CD4-positive, alpha-beta T cell treated with Interferon gamma for 1 hour (primary cell): Measurements from ENCODE around the gene LCN6.
A peak's percentile ranks its signal among the peaks of the same experiment; 100 is the strongest.
"Not testable (repeated sequence)": the region's sequence is repeated elsewhere in the genome, so short reads cannot be mapped to it uniquely, and the experiment has no call there.

Source experiments
- DNase-seq: peaks from one replicate; pipeline ENCODE4 v3.0.0-alpha.2; 2020

Gene LCN6, protein sequence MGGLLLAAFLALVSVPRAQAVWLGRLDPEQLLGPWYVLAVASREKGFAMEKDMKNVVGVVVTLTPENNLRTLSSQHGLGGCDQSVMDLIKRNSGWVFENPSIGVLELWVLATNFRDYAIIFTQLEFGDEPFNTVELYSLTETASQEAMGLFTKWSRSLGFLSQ

DNA sequence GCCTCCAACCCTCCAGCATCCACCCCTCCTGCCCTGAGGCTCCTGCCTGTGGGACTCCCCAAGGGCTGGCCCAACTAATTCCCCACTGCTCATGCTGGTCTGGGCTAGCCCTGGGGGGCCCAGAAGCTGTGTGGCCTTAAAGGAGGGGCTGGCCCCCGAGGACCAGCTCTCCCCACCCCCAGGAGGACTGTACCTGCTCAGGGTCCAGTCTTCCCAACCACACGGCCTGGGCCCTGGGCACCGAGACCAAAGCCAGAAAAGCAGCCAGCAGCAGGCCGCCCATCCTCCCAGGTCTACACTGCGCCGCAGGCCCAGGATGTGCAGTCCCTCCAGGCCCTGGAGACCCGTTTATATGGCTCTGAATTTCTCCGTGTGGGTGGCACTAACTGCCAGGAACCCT lies at the start of gene LCN6:
Gene LCN6, minus strand, starts transcription at position 325 of the 400 bp plus-strand sequence. Its CDS starts 42 bp downstream, at position 283.
- no peak for DNase-seq

DNA sequence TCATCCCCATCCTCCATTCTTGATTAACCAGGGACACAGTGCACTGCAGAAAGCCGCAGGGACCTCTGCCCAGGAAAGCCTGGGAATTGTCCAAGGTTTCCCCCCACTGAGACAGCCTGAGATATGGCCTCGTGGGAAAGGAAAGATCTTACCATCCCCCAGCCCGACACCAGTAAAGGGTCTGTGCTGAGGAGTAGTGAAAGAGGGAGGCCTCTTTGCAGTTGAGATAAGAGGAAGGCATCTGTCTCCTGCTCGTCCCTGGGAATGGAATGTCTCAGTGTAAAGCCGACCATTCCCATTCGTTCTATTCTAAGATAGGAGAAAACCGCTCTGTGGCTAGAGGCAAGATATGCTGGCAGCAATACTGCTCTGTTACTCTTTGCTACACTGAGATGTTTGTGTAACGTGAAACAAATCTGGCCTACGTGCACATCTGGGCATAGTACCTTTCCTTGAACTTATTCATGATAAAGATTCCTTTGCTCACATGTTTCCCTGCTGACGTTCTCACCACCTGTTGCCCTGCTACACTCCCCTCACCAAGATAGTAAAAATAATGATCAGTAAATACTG lies 48.5 kb upstream of the LCN6 start:
- DNase-seq: not testable (repeated sequence)

DNA sequence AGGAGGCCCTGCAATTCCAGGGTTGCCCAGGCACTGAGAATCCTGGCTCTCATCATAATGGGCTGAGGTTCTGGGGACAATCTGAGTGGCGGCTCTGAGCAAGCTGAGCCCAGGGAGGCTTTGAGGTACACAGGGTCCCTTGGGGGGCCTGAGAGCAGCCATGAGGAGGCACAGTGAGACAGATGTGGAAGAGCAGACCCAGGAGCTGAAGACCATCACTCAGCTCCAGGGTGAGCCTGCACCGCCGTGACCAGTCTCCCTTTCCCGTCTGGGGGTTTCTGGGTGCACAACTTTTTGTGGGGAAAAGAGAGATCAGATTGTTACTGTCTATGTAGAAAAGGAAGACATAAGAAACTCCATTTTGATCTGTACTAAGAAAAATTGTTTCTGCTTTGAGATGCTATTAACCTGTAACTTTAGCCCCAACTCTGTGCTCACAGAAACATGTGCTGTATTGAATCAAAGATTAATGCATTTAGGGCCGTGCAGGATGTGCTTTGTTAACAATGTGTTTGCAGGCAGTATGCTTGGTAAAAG lies 48.0 kb upstream of the LCN6 start, which contains the start of gene CCDC183:
Gene CCDC183, plus strand, starts transcription at position 101 of the 537 bp plus-strand sequence. Its CDS starts 60 bp downstream, at position 161.
- DNase-seq: no peak

DNA sequence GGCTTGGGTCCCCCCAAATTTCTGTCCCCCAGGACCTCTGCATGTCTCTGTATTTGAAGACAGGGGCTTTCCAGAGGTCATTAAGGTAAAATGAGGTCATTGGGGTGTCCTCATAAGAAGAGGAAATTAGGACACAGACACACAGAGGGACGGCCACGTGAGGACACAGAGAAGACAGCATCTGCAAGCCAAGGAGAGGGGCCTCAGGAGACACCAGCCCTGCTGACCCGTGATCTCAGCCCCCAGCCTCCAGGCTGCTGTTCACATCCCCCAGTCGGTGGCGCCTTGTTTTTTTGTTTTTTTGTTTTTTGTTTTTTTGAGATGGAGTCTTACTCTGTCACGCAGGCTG lies 46.6 kb upstream of the LCN6 start:
- no peak for DNase-seq

DNA sequence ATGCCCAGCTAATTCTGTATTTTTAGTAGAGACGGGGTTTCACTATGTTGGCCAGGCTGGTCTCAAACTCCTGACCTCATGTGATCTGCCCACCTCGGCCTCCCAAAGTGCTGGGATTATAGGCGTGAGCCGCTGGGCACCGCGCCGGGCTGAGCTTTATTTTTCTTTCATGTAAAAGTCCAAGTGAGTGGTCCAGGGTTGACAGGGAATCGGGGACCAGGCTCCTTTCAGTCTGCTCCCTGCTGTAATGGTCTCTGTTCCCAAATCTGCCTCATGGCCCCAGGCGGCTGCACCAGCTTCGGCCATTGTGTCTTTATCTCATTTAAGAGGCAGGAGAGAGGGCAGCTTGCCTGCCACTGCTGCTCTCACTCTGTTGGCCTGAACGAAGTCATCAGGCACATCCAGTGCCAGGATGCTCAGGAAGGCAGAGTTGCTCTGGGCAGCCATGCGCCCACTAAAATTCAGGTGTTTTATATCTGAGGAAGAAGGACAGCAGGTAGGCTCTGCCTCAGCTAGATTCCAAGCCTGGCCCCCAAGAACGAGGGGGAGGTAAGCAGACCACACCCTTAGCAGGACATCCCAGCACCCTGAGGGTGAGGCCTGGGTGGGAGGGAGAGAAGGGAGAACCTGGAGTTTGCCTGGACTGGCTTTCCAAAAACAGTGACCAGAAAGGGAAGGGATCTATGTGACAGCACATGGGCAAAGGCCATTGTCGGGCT lies 46.1 kb upstream of the LCN6 start:
- no peak for DNase-seq

DNA sequence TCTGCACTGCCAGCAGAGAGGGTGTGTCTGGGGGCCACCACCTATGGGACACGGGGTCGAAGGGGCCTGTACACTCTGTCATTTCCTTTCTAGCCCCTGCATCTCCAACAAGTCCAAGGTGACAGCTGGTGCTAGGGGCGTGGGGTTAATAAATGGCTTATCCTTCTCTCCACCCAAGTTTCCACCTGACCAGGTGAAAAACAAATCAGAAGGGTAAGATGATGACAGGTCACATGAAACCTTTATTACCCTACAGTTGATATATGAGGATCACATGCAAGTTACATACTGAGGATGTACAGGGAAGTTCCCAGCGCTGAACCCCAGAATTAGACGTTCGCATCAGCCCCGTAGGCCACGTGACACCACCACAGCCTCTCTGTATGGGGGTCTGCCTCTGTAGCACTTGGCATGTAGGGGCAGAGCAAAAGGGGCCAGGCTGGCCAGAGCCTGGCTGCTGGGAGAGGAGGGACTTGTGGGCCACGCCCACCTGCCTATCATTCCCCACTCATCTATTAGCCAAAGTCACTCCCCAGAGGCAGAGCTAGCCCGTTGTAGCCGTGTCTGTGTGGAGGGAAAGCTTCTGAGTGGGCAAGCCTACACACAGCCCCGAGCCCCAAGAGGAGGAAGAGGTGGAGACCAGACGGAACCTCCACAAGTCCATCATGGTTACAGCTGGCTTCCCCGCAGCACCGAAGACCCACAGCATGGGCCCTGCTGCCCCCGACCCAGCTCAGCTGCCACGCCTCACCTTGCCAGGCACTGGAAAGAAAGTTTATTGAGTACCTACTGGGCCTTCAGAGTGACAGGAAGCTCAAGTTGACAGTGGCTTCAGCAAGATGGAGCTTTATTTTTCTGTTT lies 45.0 kb upstream of the LCN6 start:
- DNase-seq: no peak

DNA sequence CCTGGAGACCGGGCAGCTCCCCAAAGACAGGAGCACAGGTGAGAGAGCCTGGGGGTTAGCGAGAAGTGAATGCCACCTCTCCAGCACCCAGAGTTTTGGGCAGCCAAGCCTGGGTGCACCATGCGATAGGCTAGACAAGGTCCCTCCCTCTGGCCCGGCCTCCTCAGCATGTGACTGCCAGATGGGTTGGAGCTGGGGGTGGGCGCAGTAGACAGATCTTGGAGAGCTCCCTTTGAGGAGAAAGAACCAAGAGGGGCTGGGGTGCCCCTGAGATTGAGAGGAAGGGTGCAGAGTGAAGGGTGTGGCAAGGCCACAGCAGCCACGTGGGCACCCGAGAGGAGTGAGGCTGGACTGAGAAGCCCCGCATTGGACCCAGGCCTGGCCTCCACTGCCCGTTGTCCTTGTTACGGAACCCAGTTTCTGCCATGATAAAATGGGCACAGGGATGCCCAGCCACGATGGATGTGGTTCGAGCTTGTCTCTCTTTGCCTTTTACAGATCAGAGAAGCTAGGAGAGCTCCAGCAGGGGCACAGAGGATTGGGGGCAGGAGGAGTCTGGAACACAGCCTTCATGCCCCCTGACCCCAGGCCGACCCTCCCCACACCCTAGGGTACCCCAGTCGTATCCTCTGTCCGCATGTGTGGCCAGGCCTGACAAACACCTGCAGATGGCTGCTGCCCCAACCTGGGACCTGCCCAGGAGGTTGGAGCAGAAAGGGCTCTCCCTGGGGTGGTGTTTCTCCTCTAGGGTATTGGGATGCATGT lies 44.2 kb upstream of the LCN6 start:
- no peak for DNase-seq

DNA sequence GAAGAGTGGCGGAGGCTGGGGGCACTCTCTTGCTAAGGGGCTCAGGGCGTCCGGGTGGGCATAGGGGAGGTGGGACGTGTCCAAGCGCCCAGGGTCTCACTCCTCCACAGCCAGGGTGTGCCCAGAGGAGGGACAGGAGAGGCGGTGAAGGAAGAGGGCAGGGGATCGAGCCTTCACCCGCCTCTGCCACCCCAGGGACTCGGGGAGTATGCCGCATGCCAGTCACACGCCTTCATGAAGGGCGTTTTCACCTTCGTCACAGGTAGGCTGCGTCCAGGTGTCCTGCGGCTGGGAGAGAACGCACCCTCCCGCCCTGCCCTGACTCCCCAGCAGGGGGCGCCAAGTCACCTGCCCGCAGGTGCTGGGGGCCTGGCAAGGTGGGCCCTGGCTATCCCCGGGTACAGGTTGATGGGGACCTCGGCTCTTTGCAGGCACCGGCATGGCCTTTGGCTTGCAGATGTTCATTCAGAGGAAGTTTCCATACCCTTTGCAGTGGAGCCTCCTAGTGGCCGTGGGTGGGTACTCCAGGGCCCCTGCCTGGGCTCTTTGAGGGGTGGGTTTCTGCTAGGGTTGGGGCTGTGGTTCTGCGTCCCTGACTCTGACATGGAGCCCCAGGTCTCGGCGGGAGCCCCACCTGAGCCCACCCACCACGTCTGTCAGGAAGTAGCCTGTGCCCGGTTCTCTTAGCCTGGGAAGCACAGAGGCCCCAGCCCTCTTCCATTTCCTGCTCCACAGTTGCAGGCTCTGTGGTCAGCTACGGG lies 43.4 kb upstream of the LCN6 start:
- peak; percentile 71 for DNase-seq

DNA sequence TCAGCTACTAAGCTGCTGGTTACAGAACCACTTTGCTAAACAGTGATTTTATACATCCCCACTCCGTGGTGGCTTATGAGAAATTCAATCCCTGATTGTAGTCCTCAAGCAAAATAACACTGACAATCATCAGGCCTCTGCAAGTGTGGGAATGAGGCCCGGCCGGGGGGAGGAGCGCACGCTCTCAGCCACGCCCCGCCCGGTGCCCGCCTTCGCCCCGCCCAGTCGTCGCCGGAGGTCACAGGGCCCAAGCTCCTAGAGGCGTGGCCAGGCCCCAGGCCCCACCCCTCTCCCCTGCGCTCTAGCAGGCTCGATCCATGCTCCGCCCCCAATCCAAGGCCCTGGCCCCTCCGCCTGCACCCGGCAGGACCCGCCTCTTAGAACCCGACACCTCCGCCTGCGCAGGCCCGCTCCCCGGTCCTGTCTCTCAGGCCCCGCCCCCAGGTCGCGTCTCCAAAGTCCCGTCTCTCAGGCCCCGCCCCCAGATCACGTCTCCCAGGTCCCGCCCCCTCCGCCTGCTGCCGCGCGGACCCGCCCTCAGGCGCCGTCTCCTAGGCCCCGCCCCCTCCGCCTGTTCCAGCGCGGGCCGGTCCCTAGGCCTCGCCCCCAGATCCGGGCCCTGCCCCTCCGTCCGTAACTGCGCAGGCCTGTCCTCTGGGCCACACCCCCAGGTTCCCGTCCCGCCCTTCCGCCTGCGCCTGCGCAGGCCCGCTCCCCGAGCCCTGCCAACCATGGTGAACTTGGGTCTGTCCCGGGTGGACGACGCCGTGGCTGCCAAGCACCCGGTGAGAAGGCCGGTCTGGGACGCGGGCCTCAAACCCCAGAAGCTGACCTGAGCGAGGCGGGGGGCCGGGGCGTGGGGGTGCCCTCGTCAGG lies 42.6 kb upstream of the LCN6 start, which contains the start of gene TMEM141:
Gene TMEM141, plus strand, starts transcription at position 705 of the 876 bp plus-strand sequence. Its CDS starts 27 bp downstream, at position 732.
- peak; percentile 100 for DNase-seq

DNA sequence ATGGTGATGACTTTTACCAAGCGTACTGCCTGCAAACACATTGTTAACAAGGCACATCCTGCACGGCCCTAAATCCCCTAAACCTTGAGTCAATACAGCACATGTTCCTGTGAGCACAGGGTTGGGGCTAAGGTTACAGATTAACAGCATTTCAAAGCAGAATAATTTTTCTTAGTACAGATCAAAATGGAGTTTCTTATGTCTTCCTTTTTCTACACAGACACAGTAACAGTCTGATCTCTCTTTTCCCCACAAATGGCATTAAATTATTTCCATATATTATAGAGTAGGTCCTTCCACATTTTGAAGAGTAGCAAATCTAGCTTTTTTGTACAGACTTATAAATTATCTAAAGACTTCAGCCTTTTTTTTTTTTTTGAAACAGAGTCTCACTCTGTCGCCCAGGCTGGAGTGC lies 41.2 kb upstream of the LCN6 start:
- no peak for DNase-seq

DNA sequence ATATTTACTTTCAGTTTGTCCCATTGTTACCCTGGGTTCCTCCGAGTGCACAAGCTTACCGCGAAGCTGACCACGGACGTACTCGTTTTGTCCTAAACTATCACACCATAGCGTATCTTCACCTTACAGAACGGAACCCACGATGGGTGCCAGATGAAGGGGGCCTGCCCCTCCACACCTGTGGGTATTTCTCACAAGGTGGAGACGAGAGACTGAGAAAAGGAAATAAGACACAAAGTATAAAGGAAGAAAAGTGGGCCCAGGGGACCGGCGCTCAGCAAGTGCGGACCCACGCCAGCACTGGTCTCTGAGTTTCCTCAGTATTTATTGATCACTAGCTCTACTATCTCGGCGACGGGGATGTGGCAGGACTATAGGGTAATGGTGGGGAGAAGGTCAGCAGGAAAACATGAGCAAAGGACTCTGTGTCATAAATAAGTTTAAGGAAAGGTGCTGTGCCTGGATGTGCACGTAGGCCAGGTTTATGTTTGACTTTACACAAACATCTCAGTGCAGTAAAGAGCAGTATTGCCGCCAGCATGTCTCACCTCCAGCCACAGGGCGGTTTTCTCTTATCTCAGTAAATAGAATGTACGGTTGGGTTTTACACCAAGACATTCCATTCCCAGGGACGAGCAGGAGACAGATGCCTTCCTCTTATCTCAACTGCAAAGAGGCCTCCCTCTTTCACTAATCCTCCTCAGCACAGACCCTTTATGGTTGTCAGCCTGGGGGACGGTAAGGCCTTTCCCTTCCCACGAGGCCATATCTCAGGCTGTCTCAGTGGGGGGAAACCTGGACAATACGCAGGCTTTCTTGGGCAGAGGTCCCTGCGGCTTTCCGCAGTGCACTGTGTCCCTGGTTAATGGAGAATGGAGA lies 40.6 kb upstream of the LCN6 start:
- DNase-seq: not testable (repeated sequence)

DNA sequence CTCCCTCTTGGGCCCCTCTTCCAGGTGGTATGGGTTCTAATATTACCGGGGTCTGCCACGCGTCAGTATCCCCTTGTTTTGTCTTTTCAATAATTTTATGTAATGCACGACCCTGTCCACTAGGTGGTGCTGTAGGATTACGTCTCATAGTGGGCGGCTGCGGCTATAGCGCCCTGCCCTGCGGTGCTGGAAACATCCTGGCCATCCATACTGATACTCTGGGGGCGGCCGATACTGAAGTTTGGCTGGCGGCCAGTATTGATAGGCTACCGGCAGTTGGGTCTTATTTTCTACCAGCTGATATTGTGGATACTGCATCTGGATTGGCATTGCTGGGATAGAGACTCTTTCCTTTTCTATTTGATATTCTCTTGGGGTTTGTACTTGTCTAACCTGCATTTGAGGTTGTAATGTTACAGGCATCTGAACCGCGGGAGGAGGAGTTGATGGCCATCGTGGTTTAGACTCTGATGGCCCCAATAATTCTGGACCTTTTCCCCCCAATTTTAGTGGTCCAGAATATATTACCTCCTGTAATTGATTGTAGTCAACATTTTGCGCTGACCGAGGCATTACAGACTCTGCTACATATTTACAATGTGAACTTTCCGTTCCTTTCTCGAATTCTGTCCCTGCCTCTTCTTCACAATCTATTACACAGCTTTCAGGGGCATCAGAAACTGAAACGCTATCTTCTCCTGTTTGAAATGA lies 39.5 kb upstream of the LCN6 start:
- peak; percentile 64 for DNase-seq

DNA sequence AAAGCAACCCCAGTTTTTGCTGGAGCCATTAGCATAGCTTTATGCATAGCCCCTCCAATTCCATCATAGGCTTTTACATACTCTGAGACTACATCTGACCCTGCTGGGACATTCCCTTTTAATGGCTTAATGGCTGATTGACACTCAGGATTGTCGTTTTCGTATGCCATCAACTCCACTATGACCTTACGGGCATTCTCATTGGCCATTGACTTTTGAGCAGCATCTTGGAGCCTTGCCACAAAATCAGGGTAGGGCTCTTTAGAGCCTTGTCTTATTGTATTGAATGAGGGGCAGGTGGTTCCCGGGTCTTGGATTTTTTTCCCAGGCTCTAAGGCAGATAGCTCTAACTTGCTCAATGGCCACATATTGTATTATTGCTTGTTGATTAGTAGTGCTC lies 38.7 kb upstream of the LCN6 start:
- not testable (repeated sequence) for DNase-seq

DNA sequence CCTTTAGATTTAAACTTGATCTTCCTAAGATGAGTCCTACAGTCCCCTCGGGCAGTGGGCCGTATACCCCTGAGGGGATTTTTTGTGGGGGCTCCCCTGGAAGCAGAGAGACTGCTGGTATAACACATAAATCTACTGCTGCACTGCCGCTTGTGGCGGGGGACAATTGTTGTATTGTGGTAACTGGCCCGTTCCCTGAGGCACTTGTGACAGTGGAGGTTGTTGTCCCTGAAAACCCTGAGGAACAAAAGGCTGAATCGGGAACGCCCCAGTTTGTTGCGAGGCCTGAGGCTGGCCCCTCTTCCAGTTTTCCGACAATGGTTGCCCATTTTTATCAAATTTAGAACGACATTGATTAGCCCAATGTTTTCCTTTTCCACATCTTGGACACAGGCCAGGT lies 38.1 kb upstream of the LCN6 start:
- no peak for DNase-seq

DNA sequence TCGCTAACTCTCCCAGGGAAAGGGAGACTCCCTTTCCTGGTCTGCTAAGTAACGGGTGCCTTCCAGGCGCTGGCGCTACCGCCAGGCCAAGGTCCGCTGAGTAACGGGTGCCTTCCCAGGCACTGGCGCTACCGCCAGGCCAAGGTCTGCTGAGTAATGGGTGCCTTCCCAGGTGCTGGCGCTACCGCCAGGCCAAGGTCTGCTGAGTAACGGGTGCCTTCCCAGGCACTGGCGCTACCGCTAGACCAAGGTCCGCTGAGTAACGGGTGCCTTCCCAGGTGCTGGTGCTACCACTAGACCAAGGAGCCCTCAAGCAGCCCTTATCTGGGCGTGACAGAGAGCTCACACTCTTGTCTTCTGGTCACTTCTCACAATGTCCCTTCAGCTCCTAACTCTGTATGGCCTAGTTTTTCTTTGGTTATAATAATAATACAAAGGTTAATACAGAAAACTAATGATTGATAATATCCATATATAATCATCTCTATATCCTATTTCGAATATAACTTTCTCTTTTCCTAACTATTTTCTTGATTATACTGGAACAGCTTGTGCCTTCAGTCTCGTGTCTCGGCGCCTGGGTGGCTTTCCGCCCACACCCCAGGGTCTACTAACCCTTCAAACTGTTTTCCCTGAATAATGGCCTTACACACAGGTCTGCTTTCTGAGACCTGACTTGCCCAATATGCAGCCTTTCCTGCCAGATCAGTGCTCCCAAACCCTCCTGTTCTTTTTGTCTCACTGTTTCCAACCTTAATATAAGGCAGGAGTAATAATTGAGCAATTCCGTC lies 37.4 kb upstream of the LCN6 start:
- not testable (repeated sequence) for DNase-seq

DNA sequence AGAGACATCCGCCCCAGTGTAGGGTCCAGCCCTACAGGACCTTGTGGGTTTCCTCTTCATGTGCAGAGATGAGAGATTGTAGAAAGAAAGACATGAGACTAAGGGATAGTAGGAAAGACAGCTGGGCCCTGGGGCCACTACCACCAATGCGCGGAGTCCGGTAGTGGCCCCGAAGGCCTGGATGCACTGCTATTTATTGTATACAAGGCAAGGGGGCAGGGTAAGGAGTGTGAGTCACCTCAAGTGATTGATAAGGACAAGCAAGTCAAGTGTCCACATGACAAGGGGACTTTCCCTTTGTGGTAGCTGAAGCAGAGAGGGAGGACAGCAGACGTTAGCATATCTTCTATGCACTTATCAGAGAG lies 36.7 kb upstream of the LCN6 start:
- no peak for DNase-seq

DNA sequence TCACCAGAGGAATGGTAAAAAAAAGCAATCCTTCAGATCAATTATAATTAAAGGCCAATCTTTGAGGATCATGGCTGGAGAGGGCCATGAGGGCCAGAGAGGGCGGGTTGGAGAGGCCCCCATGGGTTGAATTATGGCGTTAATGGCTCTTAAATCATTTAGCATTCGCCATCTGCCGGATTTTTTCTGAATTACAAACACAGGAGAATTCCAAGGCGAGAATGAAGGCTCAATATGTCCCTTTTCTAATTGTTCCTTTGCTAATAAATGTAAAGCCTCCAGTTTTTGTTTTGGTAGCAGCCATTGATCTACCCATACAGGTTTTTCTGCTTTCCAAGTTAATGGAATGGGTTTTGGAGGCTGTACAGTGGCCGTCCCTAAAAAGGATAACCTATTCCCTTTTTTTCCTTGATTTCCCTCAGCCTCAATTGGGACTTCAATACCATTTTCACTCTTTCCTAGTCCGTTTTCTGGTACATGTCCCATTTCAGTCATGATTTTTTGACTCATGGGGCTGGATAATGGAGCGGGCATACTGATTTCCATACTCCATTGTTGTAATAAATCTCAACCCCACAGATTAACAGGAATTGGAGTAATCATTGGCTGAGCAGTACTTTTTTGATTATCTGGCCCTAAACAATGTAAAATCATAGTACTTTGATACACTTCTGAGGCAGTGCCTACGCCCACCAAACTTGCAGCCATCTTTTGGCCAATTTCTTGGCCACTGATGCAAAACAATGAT lies 36.1 kb upstream of the LCN6 start:
- no peak for DNase-seq
